ENCODE data around the gene LMAN1L. TPM values are rescaled to one million over a fixed set of nuclear protein-coding genes. Genes with fewer than 3 reads are reported as not detected.

LMAN1L gene
- total RNA-seq, 1 donor from 2014 or later = 20.6 TPM

DNA sequence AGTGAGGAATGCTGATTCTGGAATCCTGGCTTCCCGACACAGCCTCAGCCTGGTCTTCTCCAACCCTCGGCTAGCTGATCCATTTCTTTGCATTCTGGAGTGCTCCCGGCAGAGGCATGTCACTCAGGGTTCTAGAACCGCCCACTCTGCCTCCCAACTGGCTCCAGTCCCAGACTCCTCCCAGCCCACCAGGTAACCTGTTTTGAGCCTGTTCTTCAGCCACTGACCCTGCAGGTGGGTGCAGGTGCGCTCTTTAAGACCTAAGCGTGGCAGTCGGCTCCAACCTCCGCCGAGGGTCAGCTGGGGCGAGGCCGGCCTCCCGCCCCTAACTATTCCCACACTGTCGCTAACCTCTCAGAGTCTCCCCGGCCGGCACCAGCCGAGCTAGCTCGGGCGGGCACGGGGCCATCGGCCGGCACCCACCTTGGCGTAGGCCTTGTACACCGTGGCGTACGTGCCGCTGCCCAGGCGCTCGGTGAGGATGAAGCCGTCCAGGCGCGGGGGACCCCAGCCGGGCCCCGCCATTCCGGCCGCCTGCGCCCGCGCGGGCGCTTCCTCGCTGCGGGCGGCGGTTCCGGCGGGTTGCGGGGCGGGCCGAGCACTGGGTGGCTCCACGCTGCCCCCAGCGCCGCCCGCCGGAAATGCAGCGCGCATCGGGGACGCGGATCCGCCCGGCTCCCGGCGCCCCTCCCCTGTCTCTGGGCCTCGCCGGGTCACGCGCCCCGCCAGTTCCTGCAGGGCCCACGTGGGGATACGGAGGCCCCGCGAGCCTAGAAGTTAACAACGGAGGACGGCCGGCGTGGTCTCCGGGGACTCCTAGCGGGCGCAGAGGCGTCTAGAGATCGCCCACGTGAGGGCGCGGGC, 30.2 kb downstream of the LMAN1L start, which contains the start of gene ULK3:
Gene ULK3, minus strand, starts transcription at position 576 of the 864 bp plus-strand sequence. Its CDS starts 51 bp downstream, at position 525.
- intact Hi-C loops (cut with DNase I) = loop anchor here (5.0 kb wide), 1 partner anchor 59 kb away; no protein-coding TSS in a partner anchor
- DNase-seq (peak; percentile 94), ATAC-seq (ENCODE audit: poor library complexity) (peak; percentile 94)

GRCh38 chr15:74843445-74843828, 30.8 kb downstream of the LMAN1L start:
- intact Hi-C loops (cut with DNase I) = loop anchor here (5.0 kb wide), 1 partner anchor 59 kb away; no protein-coding TSS in a partner anchor
- ATAC-seq (ENCODE audit: poor library complexity) = no peak
- no peak for DNase-seq

DNA sequence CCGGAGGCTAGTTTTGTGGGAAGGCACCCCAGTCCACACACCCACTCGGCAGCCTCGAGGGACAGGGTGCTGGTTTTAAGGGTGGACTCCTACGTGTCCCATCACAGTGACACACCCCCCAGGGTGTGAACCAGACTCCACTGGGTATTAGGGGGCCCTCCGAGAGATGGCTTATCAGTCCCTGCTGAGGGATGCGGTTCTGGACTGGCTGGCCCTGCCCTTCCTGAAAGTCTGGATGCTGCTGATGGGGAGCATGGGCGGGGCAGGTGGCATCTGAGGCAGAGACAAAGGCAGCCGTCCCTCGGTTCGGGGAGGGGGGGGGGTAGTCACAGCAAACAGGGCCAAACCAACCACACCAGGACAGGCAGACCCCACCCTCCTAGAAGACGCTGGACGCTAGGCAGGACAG, 31.3 kb downstream of the LMAN1L start:
- intact Hi-C loops (cut with DNase I) = loop anchor here (5.0 kb wide), 1 partner anchor 58 kb away; no protein-coding TSS in a partner anchor
- no peak for ATAC-seq (ENCODE audit: poor library complexity)
- DNase-seq = no peak

DNA sequence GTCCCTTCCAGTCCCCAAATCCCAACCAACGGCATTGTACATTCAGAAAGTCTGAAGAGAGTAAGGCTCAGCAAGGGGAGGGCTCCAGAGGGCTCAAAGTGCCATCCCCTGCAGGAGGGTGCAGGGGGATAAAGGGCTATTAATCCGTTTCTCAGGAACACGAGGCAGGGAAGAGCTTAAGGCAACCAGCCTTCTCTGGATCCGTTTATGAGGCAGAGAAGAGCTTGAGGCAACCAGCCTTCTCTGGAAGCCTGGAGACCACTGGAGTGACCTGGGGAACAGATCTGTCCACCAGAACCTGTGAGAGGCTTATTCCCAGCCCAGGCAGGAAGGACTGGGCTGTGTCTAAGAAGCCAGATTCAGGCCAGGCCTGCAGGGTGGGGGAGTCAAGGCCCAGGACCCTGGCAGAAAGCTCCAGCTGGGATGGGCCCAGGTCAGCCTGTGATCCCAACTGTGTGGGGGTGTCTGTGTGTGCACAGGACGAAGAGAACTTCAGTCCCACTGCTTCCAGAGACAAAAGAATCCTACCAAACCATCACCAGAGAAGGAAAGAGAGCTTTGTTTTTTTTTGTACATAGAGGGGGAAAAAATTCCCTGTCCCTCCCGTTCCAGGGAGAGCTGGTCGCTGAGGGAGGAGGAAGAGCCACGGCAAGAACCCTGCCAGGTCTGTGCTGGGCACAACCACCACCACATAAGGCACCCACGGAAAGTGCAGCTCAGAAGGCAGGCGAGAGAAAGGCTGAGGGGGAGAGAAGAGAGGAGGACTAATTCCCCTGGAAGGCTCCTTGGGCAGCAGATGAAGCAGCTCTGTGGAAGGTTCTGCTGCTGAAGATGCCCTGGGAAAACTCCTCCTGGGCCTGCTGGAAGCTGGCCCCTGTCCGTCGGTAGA, 31.9 kb downstream of the LMAN1L start:
- intact Hi-C loops (cut with DNase I) = loop anchor here (5.0 kb wide), 1 partner anchor 58 kb away; no protein-coding TSS in a partner anchor

DNA sequence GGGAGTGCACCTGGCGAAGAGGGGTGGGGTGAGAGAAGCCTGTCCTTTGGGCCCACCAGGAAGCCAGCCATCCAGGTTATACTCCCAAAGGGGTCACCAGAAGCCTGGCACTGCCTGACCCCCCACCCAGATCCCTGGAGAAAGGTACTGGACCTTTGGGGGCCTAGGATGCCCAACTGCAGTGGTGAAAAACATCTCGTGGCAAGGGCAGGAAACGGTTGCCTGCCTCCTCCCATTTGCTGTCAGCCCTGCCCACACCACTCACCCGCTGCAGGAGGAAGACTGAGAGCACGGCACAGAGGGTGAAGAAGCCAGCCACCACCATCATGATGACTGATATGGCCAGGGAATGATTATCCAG, 32.6 kb downstream of the LMAN1L start:
- DNase-seq (no peak), ATAC-seq (ENCODE audit: poor library complexity) (no peak)
- intact Hi-C loops (cut with DNase I) = no loop called here

More for the DNA sequence above, 31.9 kb downstream of the LMAN1L start:
- DNase-seq (no peak), ATAC-seq (ENCODE audit: poor library complexity) (no peak)

GRCh38 chr15:74845581-74845980, 32.9 kb downstream of the LMAN1L start:
- DNase-seq (no peak), ATAC-seq (ENCODE audit: poor library complexity) (no peak)
- intact Hi-C loops (cut with DNase I) = no loop called here

GRCh38 chr15:74847432-74847831, 34.8 kb downstream of the LMAN1L start:
- peak; percentile 44 for ATAC-seq (ENCODE audit: poor library complexity)
- intact Hi-C loops (cut with DNase I) = no loop called here
- DNase-seq = peak; percentile 64

DNA sequence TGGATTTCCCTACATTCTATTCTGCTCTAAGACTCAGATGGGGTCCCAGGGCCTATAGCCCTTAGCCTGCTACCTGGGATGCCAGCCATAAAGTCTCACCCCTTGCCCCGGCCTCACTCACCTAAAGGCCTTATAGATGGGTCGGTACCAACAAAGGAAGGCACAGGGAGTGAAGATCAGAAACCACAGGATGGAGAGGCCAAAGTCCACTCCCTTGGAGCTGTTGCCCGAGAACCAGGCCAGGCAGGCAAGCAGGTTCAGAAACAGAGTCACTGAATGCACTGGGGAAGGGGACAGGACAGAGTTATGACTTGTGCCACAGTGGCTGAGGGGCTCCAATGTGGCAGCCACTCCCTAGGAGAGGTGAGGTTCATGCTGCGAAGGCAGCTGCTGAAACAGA, 37.8 kb downstream of the LMAN1L start:
- intact Hi-C loops (cut with DNase I) = no loop called here
- ATAC-seq (ENCODE audit: poor library complexity) (no peak), DNase-seq (no peak)

DNA sequence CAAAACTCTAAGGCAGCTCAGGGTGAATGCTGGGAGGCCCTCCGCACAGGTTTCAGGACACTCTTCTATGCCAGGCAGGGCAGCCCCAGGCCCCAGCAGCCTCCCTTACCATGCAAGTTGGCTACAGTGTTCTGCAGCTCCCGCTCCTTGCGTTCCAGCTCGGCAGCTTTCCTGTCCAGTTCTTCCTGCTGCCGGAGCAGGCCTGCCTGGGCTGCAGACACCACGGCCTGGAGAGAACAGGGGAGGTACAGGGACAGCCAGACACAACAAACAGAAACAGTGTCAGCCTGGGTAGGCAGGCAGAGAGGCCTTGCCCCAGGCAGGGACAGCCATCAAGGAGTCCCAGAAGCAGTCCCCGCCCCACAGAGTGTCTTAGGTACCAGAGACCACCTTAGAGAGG, 39.3 kb downstream of the LMAN1L start:
- peak; percentile 8 for DNase-seq
- intact Hi-C loops (cut with DNase I) = no loop called here
- no peak for ATAC-seq (ENCODE audit: poor library complexity)

- intact Hi-C loops (cut with DNase I) = no loop called here
- no peak for ATAC-seq (ENCODE audit: poor library complexity)
These were observed 41.9 kb downstream of the LMAN1L start for GRCh38 chr15:74854453-74855022.

DNA sequence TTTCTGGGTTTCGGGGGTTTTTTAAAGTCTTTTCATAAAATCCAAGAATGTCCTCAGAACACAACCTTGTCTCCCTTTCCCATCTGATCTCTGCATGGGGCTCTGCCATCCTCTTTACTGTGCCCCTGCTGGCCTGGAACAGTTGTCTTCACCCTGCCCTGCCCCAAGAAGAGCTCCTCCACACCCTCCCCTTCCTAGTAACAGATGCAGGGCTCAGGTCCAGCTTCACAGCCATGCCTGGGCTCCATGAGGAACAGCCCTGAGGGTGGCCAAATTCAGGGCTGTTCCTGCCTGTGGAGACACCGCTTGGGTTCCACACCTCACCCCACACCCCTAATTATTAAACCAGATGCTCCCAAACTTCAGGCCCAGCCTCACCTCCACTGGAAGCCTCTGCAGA, 43.2 kb downstream of the LMAN1L start:
- intact Hi-C loops (cut with DNase I) = no loop called here
- DNase-seq (no peak), ATAC-seq (ENCODE audit: poor library complexity) (peak; percentile 64)

More at GRCh38 chr15:74854453-74855022, 41.9 kb downstream of the LMAN1L start:
- peak; percentile 13 for DNase-seq

GRCh38 chr15:74856537-74856936, 43.9 kb downstream of the LMAN1L start:
- DNase-seq = no peak
- no peak for ATAC-seq (ENCODE audit: poor library complexity)
- intact Hi-C loops (cut with DNase I) = no loop called here

DNA sequence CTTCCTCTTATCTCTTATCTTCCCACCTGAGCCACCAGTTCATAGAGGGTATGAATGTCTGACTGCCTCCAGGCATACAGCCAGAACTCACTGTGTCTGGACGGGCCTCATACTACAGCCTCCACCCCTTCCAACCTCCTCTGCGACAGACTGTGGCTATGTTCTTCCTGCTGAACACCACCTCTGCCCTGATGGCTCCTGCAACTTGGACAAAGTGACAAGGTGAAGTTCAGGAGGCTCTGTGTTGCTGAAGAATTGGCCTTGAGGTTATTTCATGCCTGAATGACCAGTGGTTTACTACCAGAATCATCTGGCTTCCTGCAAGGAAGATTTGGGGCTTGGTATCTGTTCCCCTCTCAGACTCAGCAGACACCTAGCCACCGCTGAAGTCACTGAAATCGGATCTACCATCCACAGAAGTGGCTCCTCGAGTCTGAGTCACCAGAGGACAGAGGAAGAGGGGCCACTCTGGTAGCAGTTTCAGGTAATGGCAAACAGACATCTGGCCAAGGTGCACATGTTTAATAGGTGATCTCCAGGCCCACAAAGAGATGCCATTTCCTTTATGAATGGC, 44.5 kb downstream of the LMAN1L start:
- no peak for DNase-seq
- intact Hi-C loops (cut with DNase I) = no loop called here
- ATAC-seq (ENCODE audit: poor library complexity) = peak; percentile 48

GRCh38 chr15:74857671-74858368, 45.2 kb downstream of the LMAN1L start:
- no peak for DNase-seq
- no peak for ATAC-seq (ENCODE audit: poor library complexity)
- intact Hi-C loops (cut with DNase I) = no loop called here

DNA sequence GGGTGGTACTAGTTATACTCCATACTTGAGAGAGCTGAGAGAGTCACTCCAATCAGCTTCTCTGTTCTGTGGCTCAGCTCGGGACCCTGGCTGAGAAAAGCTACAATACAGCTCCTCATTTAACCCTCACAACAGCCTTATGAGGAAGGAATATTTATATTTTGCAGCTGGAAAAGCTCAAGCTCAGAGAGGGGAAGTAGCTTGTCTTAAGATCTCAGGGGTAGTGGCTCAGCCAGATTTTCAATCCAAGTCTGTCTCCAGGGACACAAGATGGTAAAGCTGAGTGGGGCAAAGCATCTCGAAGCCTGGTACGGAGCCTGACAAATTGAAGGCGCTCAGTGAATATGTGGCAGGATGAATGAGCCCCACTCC, 45.7 kb downstream of the LMAN1L start:
- intact Hi-C loops (cut with DNase I) = no loop called here
- DNase-seq (no peak), ATAC-seq (ENCODE audit: poor library complexity) (no peak)

- intact Hi-C loops (cut with DNase I) = no loop called here
- DNase-seq = peak; percentile 13
- ATAC-seq (ENCODE audit: poor library complexity) = peak; percentile 33
These were observed 50.8 kb downstream of the LMAN1L start for GRCh38 chr15:74863239-74864056.

DNA sequence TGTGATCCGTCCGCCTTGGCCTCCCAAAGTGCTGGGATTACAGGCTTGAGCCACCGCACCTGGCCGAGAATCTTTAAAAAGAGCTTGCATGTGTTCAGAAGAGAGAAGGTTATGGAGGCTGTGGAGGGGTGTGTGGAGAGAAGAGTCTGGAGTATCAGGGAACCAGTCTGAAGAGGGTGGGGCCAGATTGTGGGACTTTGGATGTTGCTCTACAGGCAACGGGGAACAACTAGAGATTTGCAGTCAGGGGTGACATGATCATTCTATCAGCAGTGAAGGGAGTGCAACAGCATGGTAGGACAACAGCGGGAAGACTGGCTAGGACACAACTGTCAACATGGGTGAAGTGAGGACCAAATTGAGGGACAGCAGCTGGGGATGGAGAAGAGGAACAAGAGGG, 51.7 kb downstream of the LMAN1L start:
- no peak for ATAC-seq (ENCODE audit: poor library complexity)
- intact Hi-C loops (cut with DNase I) = no loop called here
- no peak for DNase-seq
